Cardiac fibroblast (primary cell): ENCODE measurements around the gene ARF6.

ENCODE experiments used
- DNase-seq, 2 donors: peaks; one replicate each; pipeline versions ENCODE4 v3.0.0 to v3.0.0-alpha.2; 2010; ENCODE audit warnings: low read depth in 2 of 2
- H3K4me3 ChIP-seq, 2 donors: replicated peaks in 1 of 2; 1 replicate in 1 of 2; 2 replicates in 1 of 2; pipeline ENCODE4 v1.5.1; 2011; ENCODE audit warnings: low read depth in 2 of 2, low read length in 2 of 2, mild to moderate bottlenecking in 2 of 2, moderate library complexity in 1 of 2
- TF ChIP-seq, protein P1 (sequence below): IDR thresholded peaks from one replicate; pipeline ENCODE4 v1.5.1; 2011; ENCODE audit warnings: low read depth, mild to moderate bottlenecking, low read length, inconsistent platforms

ARF6 gene

DNA sequence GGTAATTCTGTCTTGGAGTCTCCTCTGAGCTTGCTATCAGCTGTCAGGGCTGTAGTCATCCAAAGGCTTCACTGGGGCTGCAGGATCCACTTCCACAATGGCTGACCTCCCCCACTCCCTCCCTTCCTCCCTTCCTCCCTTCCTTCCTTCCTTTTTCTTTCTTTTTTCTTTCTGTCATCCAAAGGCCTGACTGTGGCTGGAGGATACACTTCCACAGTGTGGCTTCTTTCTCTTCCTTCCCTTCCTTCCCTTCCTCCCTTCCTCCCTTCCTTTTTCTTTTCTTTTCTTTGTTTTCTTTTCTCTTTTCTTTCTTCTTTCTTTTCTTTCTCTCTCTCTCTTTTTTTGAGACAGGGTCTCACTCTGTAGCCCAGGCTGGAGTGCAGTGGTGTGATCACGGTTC is 30.6 kb downstream of the ARF6 start:
- DNase-seq, result no peak
- no peak overlapping the region for H3K4me3 ChIP-seq
- TF ChIP-seq, protein P1, sequence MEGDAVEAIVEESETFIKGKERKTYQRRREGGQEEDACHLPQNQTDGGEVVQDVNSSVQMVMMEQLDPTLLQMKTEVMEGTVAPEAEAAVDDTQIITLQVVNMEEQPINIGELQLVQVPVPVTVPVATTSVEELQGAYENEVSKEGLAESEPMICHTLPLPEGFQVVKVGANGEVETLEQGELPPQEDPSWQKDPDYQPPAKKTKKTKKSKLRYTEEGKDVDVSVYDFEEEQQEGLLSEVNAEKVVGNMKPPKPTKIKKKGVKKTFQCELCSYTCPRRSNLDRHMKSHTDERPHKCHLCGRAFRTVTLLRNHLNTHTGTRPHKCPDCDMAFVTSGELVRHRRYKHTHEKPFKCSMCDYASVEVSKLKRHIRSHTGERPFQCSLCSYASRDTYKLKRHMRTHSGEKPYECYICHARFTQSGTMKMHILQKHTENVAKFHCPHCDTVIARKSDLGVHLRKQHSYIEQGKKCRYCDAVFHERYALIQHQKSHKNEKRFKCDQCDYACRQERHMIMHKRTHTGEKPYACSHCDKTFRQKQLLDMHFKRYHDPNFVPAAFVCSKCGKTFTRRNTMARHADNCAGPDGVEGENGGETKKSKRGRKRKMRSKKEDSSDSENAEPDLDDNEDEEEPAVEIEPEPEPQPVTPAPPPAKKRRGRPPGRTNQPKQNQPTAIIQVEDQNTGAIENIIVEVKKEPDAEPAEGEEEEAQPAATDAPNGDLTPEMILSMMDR, result no peak

DNA sequence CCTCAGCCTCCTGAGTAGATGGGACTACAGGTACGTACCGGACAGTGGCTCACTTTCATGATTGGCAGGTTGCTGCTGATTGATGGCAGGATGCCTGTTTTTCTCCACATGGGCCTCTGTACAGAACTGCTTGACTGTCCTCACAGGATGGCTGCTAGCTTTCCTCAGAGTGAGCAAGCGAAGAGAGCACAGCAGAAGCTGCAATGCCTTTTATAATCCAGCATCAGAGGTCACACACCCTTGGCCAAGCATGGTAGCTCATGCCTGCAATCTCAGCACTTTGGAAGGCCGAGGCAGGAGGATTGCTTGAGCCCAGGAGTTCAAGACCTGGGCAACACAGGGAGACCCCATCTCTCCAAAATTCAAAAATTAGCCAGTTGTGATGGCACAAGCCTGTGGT is 31.0 kb downstream of the ARF6 start:
- H3K4me3 ChIP-seq, result no peak overlapping the region
- TF ChIP-seq, protein P1, result no peak
- DNase-seq, result no peak

DNA sequence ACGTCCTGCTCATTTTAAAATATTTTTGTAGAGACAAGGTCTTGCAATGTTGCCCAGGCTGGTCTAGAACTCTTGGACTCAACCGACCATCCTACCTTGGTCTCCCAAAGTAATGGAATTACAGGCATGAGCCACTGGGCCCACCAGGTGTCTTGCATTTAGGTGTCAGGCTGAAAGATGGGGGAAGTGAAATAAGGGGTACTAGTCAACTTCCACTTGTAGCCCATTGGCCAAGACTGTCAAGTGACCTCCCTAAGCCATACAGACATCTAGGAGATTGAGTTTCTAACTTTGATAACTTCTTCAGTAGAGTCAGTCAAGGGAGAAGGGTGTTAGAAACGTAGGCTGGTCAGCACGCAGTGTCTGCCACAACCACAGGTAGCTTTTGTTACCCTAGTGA is 32.0 kb downstream of the ARF6 start:
- TF ChIP-seq, protein P1, result no peak
- DNase-seq, result no peak
- no peak overlapping the region for H3K4me3 ChIP-seq

DNA sequence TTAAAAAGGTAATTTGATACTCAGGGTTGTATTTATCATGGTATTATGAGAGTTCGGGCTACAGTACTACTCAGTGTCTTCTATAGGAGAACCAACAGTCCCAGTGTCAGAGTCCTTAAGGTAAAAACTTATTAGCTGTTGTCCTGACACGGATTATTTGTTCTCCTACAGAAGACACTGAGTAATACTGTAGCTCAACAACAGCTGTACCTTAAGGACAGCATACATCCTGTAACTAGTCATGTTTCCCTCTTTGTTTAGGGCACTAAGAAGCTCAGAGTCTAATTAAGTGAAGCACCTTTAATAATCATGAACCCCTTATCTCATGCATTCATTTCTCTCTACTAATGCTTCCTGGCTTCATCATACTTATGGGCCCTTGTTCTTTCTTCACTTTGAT is 33.9 kb downstream of the ARF6 start:
- DNase-seq, result no peak
- TF ChIP-seq, protein P1, result no peak
- no peak overlapping the region for H3K4me3 ChIP-seq

GRCh38 chr14:49928015-49928414 is 35.1 kb downstream of the ARF6 start:
- DNase-seq, result no peak
- TF ChIP-seq, protein P1, result no peak
- H3K4me3 ChIP-seq, result no peak overlapping the region

- H3K4me3 ChIP-seq, result no peak overlapping the region
- no peak for DNase-seq
- TF ChIP-seq, protein P1, result no peak
Observed at GRCh38 chr14:49930720-49931119, 37.8 kb downstream of the ARF6 start.

DNA sequence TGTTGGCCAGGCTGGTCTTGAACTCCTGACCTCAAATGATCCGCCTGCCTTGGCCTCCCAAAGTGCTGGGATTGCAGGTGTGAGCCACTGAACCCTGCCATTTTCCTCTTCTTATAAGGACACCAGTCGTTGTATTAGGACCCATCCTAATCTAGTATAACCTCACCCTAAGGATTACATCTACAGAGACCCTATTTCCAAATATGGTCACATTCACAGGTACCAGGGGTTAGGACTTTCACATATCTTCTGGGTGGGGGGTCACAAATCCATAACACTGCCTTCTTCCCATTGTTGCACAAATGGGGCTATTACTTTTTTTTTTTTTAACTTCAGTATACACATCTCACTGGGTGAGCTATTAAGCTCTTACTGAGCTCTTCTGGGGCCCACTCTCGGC is 38.6 kb downstream of the ARF6 start:
- TF ChIP-seq, protein P1, result no peak
- no peak for DNase-seq

More for the DNA sequence above, 38.6 kb downstream of the ARF6 start:
- H3K4me3 ChIP-seq, result no peak overlapping the region
